Neutrophil (primary cell): Measurements from ENCODE around the gene HCST.

ENCODE experiments used
- H3K27ac ChIP-seq: fragments of 200-600 bp; sonication (generic); 2 replicates; pipeline ENCODE4 v1.5.1; 2016; ENCODE audit warnings: mild to moderate bottlenecking, moderate library complexity
- H3K27me3 ChIP-seq: fragments of 200-600 bp; sonication (generic); 2 replicates; pipeline ENCODE4 v1.6.0; 2016; ENCODE audit warnings: mild to moderate bottlenecking
- H3K36me3 ChIP-seq: fragments of 200-600 bp; sonication (generic); 2 replicates; pipeline ENCODE4 v1.5.1; 2017
- H3K4me1 ChIP-seq, 2 experiments: fragments of 200-600 bp in 1 of 2; sonication (generic) in 1 of 2; 1 replicate in 1 of 2; 2 replicates in 1 of 2; pipeline versions ENCODE4 v1.5.1 to v1.6.1; 2013 to 2016; ENCODE audit warnings: low read depth in 1 of 2, low read length in 1 of 2, mild to moderate bottlenecking in 1 of 2, moderate library complexity in 1 of 2; ENCODE audit not compliant: control insufficient read depth in 1 of 2, insufficient read depth in 1 of 2
- H3K4me3 ChIP-seq, 2 experiments: fragments of 200-600 bp in 1 of 2; sonication (generic) in 1 of 2; 1 replicate in 1 of 2; 2 replicates in 1 of 2; pipeline ENCODE4 v1.5.1; 2013 to 2016; ENCODE audit warnings: low read depth in 1 of 2, low read length in 1 of 2, mild to moderate bottlenecking in 1 of 2, moderate library complexity in 1 of 2
- H3K9me3 ChIP-seq: fragments of 200-600 bp; sonication (generic); 2 replicates; pipeline ENCODE4 v1.5.1; 2016
- CTCF ChIP-seq: fragments of 200-600 bp; sonication (generic); IDR thresholded peaks from 2 replicates; pipeline ENCODE4 v1.5.1; 2016; ENCODE audit warnings: antibody characterized with exemption

The HCST gene

GRCh38 chr19:35871611-35872010 lies 30.7 kb upstream of the HCST start:
- H3K9me3 ChIP-seq, result no peaks in the 10 kb centered on the region
- TF ChIP-seq CTCF, result no peak
- H3K36me3 ChIP-seq, result no peaks in the 10 kb centered on the region
- H3K4me3 ChIP-seq, result no peak overlapping the region
- H3K27ac ChIP-seq, result no peak overlapping the region
- H3K27me3 ChIP-seq, result peaks cover 81% of the 10 kb centered on the region
- H3K4me1 ChIP-seq, result peaks cover 18 to 19% of the 10 kb centered on the region in 2 experiments

GRCh38 chr19:35872180-35872579 lies 30.1 kb upstream of the HCST start:
- H3K27me3 ChIP-seq, result peaks cover 81% of the 10 kb centered on the region
- no peaks in the 10 kb centered on the region for H3K9me3 ChIP-seq
- no peak for TF ChIP-seq CTCF
- no peaks in the 10 kb centered on the region for H3K36me3 ChIP-seq
- H3K27ac ChIP-seq, result no peak overlapping the region
- peaks cover 18 to 19% of the 10 kb centered on the region in 2 experiments for H3K4me1 ChIP-seq
- no peak overlapping the region for H3K4me3 ChIP-seq

- peaks cover 80% of the 10 kb centered on the region for H3K27me3 ChIP-seq
- H3K27ac ChIP-seq, result no peak overlapping the region
- H3K36me3 ChIP-seq, result no peaks in the 10 kb centered on the region
- no peak for TF ChIP-seq CTCF
- peaks cover 9% of the 10 kb centered on the region in 2 experiments for H3K4me1 ChIP-seq
- H3K9me3 ChIP-seq, result no peaks in the 10 kb centered on the region
- H3K4me3 ChIP-seq, result no peak overlapping the region
Observed at GRCh38 chr19:35874392-35874930, 27.9 kb upstream of the HCST start.

GRCh38 chr19:35879068-35879467 lies 23.3 kb upstream of the HCST start:
- TF ChIP-seq CTCF, result no peak
- Histone ChIP-seq H3K4me1 (peaks cover 5% of the 10 kb centered on the region in 2 experiments), H3K4me3 (no peak overlapping the region), H3K27ac (no peak overlapping the region), H3K27me3 (peaks cover 58% of the 10 kb centered on the region), H3K36me3 (no peaks in the 10 kb centered on the region), H3K9me3 (no peaks in the 10 kb centered on the region)

- Histone ChIP-seq H3K36me3 (no peaks in the 10 kb centered on the region), H3K4me1 (peaks cover 5% of the 10 kb centered on the region in 2 experiments), H3K27ac (no peak overlapping the region), H3K27me3 (peaks cover 51% of the 10 kb centered on the region), H3K4me3 (no peak overlapping the region), H3K9me3 (no peaks in the 10 kb centered on the region)
- TF ChIP-seq CTCF, result no peak
Observed at GRCh38 chr19:35879770-35880317, 22.5 kb upstream of the HCST start.
